Neural progenitor cell (in vitro differentiated cells): Measurements from ENCODE around the gene THRB. TPM values are rescaled to one million over a fixed set of nuclear protein-coding genes. Genes with fewer than 3 reads are reported as not detected.

Experiments
- DNase-seq: peaks from one replicate; pipeline ENCODE4 v3.0.0-alpha.2; 2016; ENCODE audit warnings: low spot score
- H2AFZ ChIP-seq: fragments of 200-600 bp; sonication (generic); replicated peaks from 2 replicates; pipeline ENCODE4 v1.6.1; 2016; ENCODE audit warnings: antibody characterized with exemption
- H3F3A ChIP-seq: fragments of 200-600 bp; sonication (generic); 2 replicates; pipeline ENCODE4 v1.6.1; 2016; ENCODE audit warnings: antibody characterized with exemption, low read depth
- H3K27ac ChIP-seq: fragments of 200-600 bp; sonication (generic); 2 replicates; pipeline ENCODE4 v1.5.1; 2016; ENCODE audit warnings: mild to moderate bottlenecking
- H3K27me3 ChIP-seq: fragments of 200-600 bp; sonication (generic); 2 replicates; pipeline ENCODE4 v1.6.1; 2016; ENCODE audit warnings: mild to moderate bottlenecking, moderate library complexity
- H3K36me3 ChIP-seq: fragments of 200-600 bp; sonication (generic); 2 replicates; pipeline ENCODE4 v1.5.1; 2016
- H3K4me1 ChIP-seq: fragments of 200-600 bp; sonication (generic); 2 replicates; pipeline ENCODE4 v1.6.1; 2016; ENCODE audit warnings: mixed run types
- H3K4me2 ChIP-seq: fragments of 200-600 bp; sonication (generic); 2 replicates; pipeline ENCODE4 v1.6.1; 2016
- H3K4me3 ChIP-seq: fragments of 200-600 bp; sonication (generic); 2 replicates; pipeline ENCODE4 v1.5.1; 2016
- H3K79me2 ChIP-seq: fragments of 200-600 bp; sonication (generic); 2 replicates; pipeline ENCODE4 v1.6.1; 2016; ENCODE audit warnings: low read depth
- H3K9ac ChIP-seq: fragments of 200-600 bp; sonication (generic); 2 replicates; pipeline ENCODE4 v1.6.1; 2016
- H3K9me3 ChIP-seq: fragments of 200-600 bp; sonication (generic); 2 replicates; pipeline ENCODE4 v1.5.1; 2016; ENCODE audit warnings: low read depth
- H4K20me1 ChIP-seq: fragments of 200-600 bp; sonication (generic); 2 replicates; pipeline ENCODE4 v1.6.1; 2016; ENCODE audit warnings: low read depth
- H3K27ac Mint-ChIP-seq: 3 replicates; pipeline ENCODE4 v1.8.0; 2021; ENCODE audit warnings: mixed read lengths
- H3K27me3 Mint-ChIP-seq: 2 replicates; pipeline ENCODE4 v1.8.0; 2022; ENCODE audit warnings: low read depth, mild to moderate bottlenecking, inconsistent platforms, moderate library complexity, mixed read lengths; ENCODE audit not compliant: insufficient read depth
- H3K36me3 Mint-ChIP-seq: 3 replicates; pipeline ENCODE4 v1.8.0; 2021; ENCODE audit warnings: mixed read lengths
- H3K4me1 Mint-ChIP-seq: 3 replicates; pipeline ENCODE4 v1.8.0; 2021; ENCODE audit warnings: mixed read lengths
- H3K4me3 Mint-ChIP-seq: 3 replicates; pipeline ENCODE4 v1.8.0; 2021; ENCODE audit warnings: mild to moderate bottlenecking, moderate library complexity, mixed read lengths
- H3K9me3 Mint-ChIP-seq: 3 replicates; pipeline ENCODE4 v1.8.0; 2020; ENCODE audit warnings: mixed read lengths
- CTCF ChIP-seq: fragments of 200-600 bp; sonication (generic); IDR thresholded peaks from 2 replicates; pipeline ENCODE4 v1.5.1; 2017; ENCODE audit warnings: antibody characterized with exemption, mild to moderate bottlenecking
- EZH2 ChIP-seq: fragments of 200-600 bp; sonication (generic); IDR thresholded peaks from 2 replicates; pipeline ENCODE4 v1.6.1; 2017; ENCODE audit warnings: antibody characterized with exemption, mild to moderate bottlenecking, moderate library complexity
- EZH2phosphoT487 ChIP-seq: fragments of 200-600 bp; sonication (generic); IDR thresholded peaks from 2 replicates; pipeline ENCODE4 v1.6.1; 2017; ENCODE audit warnings: antibody characterized with exemption
- total RNA-seq: library from RNA; depleted of rRNA; stranded (reverse); fragments of >200 nt; gene quantifications from 2 replicates; pipeline ENCODE4 v1.2.3, GENCODE V29; 2015; ENCODE audit warnings: low replicate concordance

THRB gene
- total RNA-seq, 1 donor from 2014 or later, result 1.2 TPM

GRCh38 chr3:24340966-24341365, 153.7 kb downstream of the THRB start:
- Mint-ChIP-seq H3K27me3 (no peaks in the 10 kb centered on the region), H3K27ac (no peak overlapping the region)
- no peaks in the 10 kb centered on the region for H4K20me1 ChIP-seq

GRCh38 chr3:24340161-24340560, 154.5 kb downstream of the THRB start:
- Histone ChIP-seq H3K9ac (no peak overlapping the region), H3K4me1 (no peaks in the 10 kb centered on the region), H3K27me3 (no peaks in the 10 kb centered on the region), H3F3A (no peaks in the 10 kb centered on the region), H3K79me2 (no peaks in the 10 kb centered on the region), H3K27ac (no peak overlapping the region), H2AFZ (no peak overlapping the region), H3K9me3 (no peaks in the 10 kb centered on the region), H4K20me1 (no peaks in the 10 kb centered on the region), H3K36me3 (no peaks in the 10 kb centered on the region), H3K4me3 (no peak overlapping the region), H3K4me2 (no peak overlapping the region)
- no peak for DNase-seq
- H3K27me3 Mint-ChIP-seq, result no peaks in the 10 kb centered on the region
- no peaks in the 10 kb centered on the region for H3K9me3 Mint-ChIP-seq
- no peaks in the 10 kb centered on the region for H3K36me3 Mint-ChIP-seq
- no peak overlapping the region for H3K4me3 Mint-ChIP-seq
- H3K4me1 Mint-ChIP-seq, result peaks cover 3% of the 10 kb centered on the region
- no peak overlapping the region for H3K27ac Mint-ChIP-seq
- no peak for TF ChIP-seq EZH2phosphoT487
- no peak for TF ChIP-seq EZH2
- TF ChIP-seq CTCF, result no peak

More at GRCh38 chr3:24340966-24341365, 153.7 kb downstream of the THRB start:
- Mint-ChIP-seq H3K4me1 (peaks cover 3% of the 10 kb centered on the region), H3K4me3 (no peak overlapping the region), H3K36me3 (no peaks in the 10 kb centered on the region), H3K9me3 (no peaks in the 10 kb centered on the region)
- no peaks in the 10 kb centered on the region for H3F3A ChIP-seq
- no peaks in the 10 kb centered on the region for H3K79me2 ChIP-seq
- H3K36me3 ChIP-seq, result no peaks in the 10 kb centered on the region
- DNase-seq, result no peak
- H3K27ac ChIP-seq, result no peak overlapping the region
- H2AFZ ChIP-seq, result no peak overlapping the region
- H3K4me2 ChIP-seq, result no peak overlapping the region
- H3K4me3 ChIP-seq, result no peak overlapping the region
- no peak overlapping the region for H3K9ac ChIP-seq
- no peaks in the 10 kb centered on the region for H3K4me1 ChIP-seq
- no peaks in the 10 kb centered on the region for H3K9me3 ChIP-seq
- TF ChIP-seq CTCF, result no peak
- no peak for TF ChIP-seq EZH2phosphoT487
- TF ChIP-seq EZH2, result no peak
- H3K27me3 ChIP-seq, result no peaks in the 10 kb centered on the region

- Mint-ChIP-seq H3K9me3 (no peaks in the 10 kb centered on the region), H3K4me3 (no peak overlapping the region), H3K27me3 (no peaks in the 10 kb centered on the region), H3K27ac (no peak overlapping the region), H3K4me1 (peaks cover 3% of the 10 kb centered on the region), H3K36me3 (no peaks in the 10 kb centered on the region)
- Histone ChIP-seq H3K36me3 (no peaks in the 10 kb centered on the region), H2AFZ (no peak overlapping the region), H3K9ac (no peak overlapping the region), H3K4me2 (no peak overlapping the region), H3F3A (no peaks in the 10 kb centered on the region), H3K27ac (no peak overlapping the region), H3K79me2 (no peaks in the 10 kb centered on the region), H3K4me1 (no peaks in the 10 kb centered on the region), H3K9me3 (no peaks in the 10 kb centered on the region), H3K4me3 (no peak overlapping the region), H3K27me3 (no peaks in the 10 kb centered on the region), H4K20me1 (no peaks in the 10 kb centered on the region)
- TF ChIP-seq EZH2phosphoT487 (no peak), CTCF (no peak), EZH2 (no peak)
- no peak for DNase-seq
Observed at GRCh38 chr3:24339266-24339825, 155.3 kb downstream of the THRB start.
